Astrocyte of the spinal cord (primary cell): ENCODE measurements around the gene RLF.

Experiments used
- DNase-seq: peaks from one replicate; pipeline ENCODE4 v3.0.0; 2011; ENCODE audit warnings: low read depth, low spot score
- H3K4me3 ChIP-seq: 2 replicates; pipeline ENCODE4 v1.5.1; 2011; ENCODE audit warnings: low read depth, mild to moderate bottlenecking, low read length, moderate library complexity
- CTCF ChIP-seq: IDR thresholded peaks from 2 replicates; pipeline ENCODE4 v1.5.1; 2012; ENCODE audit warnings: low read depth, mild to moderate bottlenecking, low read length, inconsistent platforms
- in situ Hi-C: cut with HindIII; loops from 2 replicates; pipeline ENCODE4 v1.10.0; 2017; ENCODE audit warnings: low sequenced_read_pairs

The RLF gene

GRCh38 chr1:40153073-40153770, 8.0 kb upstream of the RLF start:
- DNase-seq = peak; percentile 70
- peak; percentile 79 for TF ChIP-seq CTCF
- H3K4me3 ChIP-seq = no peak overlapping the region
- in situ Hi-C loops = no loop called here

GRCh38 chr1:40155135-40155534, 6.1 kb upstream of the RLF start:
- in situ Hi-C loops = no loop called here
- H3K4me3 ChIP-seq = no peak overlapping the region
- TF ChIP-seq CTCF = no peak
- DNase-seq = no peak

GRCh38 chr1:40155910-40156309, 5.3 kb upstream of the RLF start:
- TF ChIP-seq CTCF = no peak
- DNase-seq = no peak

GRCh38 chr1:40160806-40161124, 422 bp upstream of the RLF start:
- TF ChIP-seq CTCF = no peak
- in situ Hi-C loops = no loop called here
- DNase-seq = no peak
- H3K4me3 ChIP-seq = peak overlapping the region; percentile 98

More at GRCh38 chr1:40155910-40156309, 5.3 kb upstream of the RLF start:
- in situ Hi-C loops = no loop called here
- H3K4me3 ChIP-seq = no peak overlapping the region

GRCh38 chr1:40161888-40162397, 756 bp downstream of the RLF start:
- no peak for TF ChIP-seq CTCF
- no peak for DNase-seq
- in situ Hi-C loops = no loop called here
- H3K4me3 ChIP-seq = peak overlapping the region; percentile 98

- no peak for DNase-seq
- in situ Hi-C loops = no loop called here
- H3K4me3 ChIP-seq = peak overlapping the region; percentile 98
- no peak for TF ChIP-seq CTCF
Measured at GRCh38 chr1:40162753-40163441, 1.7 kb downstream of the RLF start.
